ENCODE data around the gene NANS.
"Not testable (repeated sequence)": the region's sequence is repeated elsewhere in the genome, so short reads cannot be mapped to it uniquely, and the experiment has no call there.

The NANS gene

DNA sequence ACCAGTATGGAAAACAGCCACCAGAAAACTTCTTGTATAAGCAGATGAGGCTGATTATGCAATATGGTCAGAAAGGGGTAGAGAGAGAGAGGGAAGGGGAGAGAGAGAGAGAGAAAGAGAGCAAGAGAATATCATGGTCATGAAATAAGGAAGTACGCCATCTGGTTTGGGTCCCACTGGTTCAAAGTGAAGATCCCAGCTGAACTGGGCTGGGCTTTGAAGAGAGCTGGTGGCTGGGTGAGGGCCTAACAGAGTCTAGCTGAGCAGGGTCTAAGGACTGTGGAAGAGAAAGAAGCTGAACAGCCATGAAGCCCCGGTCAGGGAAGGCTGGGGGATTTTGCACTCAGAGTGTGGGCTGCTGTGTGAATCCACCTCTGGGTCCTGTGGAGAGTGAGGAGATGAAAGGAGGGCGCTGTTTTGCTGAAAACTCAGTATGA is 47.9 kb downstream of the NANS start:
- no peak for DNase-seq

DNA sequence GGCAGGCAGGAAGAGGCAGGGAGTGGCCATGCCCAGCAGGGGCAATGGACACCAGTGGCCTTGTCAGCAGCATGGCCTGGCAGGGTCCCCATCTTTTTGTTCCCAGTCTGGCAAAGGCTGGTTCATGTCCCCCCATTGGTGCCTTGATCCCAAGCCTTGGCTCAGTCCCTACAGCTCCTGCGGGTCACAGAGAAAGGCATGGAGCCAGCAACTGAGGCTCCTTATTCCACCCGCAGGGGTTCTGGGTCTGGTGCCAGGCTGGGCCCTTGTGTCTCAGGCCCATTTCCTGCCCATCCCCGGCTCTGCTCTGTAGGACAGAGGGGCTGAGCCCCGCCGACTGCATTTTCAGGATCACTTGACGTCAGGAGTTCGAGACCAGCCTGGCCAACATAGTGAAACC is 48.5 kb downstream of the NANS start:
- no peak for DNase-seq

DNA sequence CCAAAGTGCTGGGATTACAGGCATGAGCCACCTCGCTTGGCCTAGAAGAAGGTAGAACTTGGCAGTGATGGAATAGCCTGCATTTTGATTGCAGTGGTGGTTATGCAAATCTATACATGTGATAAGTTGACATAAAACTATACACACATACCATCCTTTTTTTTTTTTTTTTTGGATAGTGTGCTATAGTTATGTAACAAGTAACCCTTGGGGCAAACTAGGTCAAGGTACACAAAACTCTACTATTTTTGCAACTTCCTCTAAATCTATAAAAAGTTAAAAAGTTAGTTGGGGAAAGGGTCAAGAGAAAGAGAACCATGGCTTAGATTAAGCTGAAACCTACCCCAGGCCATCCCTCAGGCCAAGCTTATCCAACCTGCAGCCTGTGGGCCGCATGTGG is 51.4 kb downstream of the NANS start:
- DNase-seq: no peak

DNA sequence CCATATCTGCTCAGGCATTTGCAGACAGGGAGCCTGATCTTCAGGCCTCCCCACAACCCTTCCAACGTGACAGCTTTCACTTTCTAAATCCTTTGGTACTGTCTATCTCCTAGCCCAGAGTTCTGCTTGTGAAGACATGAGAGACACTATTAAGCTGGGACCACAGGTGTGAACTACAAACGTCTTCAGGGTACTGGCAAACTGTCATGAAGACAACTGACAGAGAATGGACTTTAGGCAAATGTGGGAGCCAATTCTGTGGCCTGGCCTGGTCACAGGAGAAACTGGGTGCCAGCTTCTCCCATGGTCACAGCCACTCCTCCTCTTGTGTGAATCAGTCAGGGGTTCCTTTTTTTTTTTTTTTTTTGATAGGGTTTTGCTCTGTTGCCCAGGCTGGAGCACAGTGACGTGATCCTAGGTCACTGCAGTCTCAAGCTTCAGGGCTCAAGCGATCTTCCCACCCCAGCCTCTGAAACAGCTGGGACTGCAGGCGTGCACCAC is 52.0 kb downstream of the NANS start:
- DNase-seq: no peak

DNA sequence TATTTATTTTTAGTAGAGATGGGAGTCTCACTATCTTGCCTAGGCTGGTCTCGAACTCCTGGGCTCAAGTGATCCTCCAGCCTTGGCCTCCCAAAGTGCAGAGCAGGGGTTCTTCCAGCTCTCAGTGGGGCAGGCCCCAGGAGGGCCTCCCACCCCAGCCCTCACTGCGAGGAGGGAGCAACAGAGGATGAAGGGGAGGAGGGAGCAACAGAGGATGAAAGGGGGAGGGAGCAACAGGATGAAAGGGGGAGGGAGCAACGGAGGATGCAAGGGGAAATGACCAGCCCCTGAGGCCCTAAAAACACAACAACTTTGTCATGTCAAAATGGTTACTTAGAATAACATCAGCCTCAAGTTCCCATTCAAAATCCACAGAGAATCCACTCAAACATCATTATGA is 52.5 kb downstream of the NANS start:
- DNase-seq: no peak

DNA sequence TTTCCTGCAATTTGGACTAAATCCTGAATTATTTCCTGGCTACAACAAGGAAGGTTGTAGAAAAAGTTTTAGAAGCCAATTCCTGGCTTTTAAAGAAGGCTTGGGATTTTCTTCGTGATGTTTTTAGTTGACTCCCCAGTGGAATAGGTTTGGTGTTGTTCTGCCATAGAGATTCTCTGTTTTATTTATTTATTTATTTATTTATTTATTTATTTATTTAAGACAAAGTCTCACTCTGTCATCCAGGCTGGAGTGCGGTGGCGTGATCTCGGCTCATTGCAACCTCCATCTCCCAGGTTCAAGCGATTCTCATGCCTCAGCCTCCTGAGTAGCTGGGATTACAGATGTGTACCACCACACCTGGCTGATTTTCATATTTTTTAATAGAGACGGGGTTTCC is 60.6 kb downstream of the NANS start:
- not testable (repeated sequence) for DNase-seq

DNA sequence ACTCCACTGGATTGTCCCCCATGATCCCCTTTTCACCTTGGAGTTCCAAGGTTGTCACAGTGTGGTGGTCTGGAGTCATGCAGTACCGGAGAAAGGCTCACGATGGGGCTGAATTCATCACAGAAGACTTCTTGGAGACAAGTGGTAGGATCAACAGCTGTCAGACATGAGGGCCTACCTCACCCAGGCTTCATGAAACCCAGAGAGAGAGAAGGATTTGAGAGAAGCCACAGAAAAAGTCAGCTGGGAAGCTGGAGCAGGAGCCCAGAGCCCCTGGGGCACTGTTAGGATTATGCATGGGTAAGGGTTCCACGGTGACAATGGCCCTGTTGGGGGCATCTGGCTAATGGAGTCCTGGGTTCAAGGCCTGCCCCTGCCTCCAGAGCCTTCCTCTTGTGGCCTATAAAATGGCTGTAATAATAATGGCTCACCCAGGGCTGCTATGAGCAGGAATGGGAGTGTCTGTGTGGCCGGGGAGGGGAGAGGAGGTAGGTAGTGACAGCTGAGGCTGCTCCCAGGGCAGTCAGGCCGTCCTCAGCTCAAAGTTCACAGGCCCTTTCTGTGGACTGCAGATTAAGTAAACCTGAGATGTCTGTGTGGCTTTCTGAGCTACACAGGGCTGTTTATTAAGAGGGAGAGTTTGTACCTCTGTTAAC is 61.6 kb downstream of the NANS start:
- peak; percentile 33 for DNase-seq

DNA sequence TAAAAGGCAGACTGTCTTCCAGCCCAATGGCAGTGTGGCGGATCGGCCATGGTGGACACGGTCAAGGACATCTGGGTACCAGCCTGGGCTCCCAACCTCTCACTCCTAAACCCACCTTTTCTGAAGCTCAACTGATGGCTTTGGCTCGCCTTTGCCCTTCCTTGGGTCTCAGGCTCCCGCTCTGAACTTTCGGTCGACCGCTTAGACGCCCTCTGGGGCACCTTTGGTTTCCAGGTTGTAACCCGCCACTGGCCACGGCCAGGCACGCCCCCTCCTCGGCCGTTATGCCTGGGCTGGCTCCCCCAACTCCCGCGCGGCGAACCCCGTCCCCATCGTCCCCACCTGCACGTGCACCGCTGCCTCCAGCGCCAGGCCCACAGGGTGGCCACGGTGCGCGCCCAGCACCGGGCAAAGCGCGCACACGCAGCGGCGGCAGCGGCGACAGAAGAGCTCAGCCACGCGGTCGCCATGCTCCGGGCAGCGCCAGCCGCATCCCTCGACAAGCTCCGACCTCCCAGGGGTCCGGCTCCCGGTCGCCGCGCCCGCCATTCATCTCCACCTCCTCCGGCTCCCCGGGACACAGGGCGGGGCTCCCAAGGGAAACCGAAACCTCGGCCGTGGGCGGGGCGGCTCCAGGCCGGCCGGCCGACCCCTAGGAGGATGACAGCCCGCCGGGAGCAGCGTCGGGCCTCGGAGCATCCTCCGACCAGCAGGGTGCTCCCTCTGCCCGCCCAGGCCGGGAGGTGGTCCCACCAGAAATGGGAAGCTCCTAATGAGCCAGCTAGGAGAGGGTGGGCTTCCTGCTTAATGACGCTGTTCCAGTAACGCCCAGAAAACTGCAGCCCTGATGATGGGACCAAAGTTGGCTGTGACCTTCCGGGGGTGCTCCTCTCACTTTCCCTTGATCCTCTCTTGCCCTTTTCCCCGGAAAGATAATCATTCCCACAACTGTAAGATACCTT is 62.4 kb downstream of the NANS start, which contains the start of gene TRIM14:
TRIM14 (minus strand) TSS at position 583 of the 962 bp plus-strand sequence; CDS start at position 549, 34 bp downstream.
- peak; percentile 41 for DNase-seq

DNA sequence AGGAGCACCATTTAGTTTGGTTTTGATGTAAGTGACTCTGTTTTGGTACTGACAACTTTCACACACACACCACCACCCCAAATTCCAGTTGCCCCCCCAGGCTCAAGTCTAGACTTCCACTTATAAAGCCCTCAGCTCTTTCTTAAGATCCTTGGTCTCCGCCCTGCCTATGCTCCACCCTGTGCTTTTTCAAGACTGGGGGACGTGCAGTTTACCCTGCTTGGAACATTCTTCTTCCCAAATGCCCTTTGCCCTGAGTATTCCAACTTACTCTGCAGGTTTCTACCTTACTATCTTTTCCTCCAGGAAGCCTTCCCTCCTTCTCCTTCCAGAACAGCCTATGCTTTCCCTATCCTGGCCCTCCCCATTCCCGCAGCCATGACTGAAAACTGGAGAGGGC is 63.9 kb downstream of the NANS start:
- no peak for DNase-seq

DNA sequence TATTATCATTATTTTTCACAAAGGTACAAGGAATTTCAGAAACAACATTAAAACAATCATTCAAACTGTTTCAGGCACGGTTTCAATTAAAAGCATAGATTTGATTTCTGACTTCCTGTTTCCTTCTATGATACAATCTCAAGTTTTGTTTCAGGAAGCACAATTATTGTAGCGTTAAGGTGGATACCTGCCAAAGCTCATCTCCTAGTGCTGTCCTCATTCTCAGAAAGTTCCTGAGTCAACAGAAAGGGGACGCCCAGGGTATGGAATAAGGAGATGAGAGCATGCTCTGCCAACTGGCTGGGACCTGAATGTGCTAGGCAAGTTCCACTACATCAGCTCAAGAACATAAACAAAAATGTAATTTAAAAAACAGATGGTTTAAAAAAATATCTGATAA is 64.5 kb downstream of the NANS start:
- no peak for DNase-seq

DNA sequence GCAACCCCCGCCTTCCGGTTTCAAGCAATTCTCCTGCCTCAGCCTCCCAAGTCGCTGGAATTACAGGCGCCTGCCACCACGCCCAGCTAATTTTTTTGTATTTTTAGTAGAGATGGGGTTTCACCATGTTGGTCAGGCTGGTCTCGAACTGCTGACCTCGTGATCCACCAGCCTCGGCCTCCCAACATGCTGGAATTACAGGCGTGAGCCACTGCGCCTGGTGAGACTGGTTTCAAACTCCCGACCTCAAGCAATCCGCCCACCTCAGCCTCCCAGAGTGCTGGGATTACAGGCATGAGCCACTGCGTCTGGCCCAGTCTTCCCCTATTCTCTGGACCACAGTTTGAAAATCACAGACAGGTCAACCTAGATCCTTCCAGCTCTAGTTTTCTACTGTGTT is 67.6 kb downstream of the NANS start:
- not testable (repeated sequence) for DNase-seq

DNA sequence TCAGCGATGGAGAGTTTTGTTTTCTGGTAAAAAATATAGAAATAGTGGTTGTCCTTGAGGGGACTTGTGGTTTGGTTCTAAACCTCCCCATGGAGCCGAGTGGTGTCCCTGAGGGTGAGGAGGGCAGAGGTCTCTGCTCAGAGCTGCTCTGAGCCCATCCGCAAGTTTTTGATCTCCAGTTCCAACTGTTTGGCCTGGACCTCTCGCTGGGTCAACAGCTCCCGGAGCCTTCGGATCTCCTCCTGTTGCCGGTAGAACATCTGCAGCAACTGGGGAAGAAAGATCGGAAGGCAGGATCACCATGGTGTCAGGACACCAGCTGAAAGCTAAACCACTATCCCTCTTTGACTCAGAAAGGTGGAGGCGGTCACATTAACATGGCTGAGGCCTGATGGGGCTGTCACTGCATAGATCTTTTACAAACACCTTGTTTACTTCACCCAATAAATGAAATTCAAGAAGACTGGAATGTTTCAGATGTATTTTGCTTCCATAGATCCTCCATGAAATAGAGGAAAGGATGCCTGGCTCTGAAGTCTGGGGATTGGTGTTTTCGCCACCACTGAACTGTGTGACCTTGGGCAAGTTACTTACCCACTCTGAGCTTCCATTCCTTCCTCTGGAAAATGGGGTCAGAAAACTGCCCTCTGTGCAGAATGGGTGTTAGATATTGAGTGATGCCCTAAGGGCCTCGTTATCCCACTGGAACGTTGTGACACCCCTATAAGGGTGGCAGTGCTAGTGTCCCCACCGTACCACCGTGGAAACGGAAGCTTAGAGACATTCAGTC is 68.3 kb downstream of the NANS start:
- no peak for DNase-seq

DNA sequence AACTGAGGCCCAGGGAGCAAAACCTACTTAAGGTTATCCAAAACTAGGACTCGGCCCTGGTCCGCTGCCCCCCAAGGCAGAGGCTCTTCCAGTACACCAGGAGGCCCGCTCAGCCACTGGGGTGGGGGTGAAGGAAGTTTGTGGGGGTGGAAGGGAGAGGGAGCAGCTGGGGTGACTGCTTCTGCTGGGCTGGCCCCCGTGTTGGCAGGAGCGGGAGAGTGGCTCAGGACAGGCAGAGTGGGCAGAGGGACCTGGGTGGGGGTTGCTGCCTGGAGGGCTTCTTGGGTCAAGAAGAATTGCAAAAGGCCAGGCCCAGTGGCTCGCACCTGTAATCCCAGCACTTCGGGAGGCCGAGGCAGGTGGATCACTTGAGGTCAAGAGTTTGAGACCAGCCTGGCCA is 70.7 kb downstream of the NANS start:
- DNase-seq: no peak

DNA sequence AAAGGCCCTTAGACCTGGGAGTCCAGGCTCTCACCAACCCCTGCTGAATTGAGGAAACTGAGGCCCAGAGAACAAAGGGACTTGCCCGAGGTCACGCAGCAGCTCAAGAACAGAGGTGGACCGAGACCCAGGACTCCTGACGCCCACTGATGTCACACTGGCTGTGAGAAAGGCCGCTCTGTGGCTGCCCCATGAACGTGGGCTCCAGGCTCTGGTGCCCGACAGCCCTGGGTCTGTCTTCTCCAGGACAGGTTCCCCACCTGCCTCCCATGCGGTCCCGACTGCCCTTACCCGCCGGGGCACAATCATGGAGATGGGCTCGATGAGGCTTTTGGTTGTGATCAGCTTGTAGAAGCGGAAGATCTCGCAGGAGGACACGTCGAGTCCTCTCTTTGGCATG is 71.8 kb downstream of the NANS start:
- DNase-seq: no peak

DNA sequence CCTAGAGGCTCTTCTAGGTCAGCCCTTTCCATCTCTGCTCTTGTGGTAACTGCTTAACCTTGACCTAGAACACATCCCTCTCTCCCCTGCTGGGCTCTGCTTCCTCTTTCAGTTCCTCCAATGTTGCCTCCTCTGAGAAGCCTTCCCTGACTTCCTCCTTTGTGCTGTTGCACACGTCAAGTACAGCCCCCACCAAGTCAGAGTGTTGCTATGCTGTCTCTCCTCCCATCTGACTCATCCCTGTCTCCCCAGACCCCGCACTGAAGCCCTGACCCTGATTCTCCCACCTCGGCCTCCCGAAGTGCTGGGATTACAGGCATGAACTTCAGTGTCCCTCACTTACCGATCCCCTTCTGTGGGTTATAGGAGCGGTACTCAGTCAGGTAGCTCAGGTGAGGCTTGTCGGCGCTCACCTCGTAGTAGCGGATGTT is 72.9 kb downstream of the NANS start:
- DNase-seq: no peak

DNA sequence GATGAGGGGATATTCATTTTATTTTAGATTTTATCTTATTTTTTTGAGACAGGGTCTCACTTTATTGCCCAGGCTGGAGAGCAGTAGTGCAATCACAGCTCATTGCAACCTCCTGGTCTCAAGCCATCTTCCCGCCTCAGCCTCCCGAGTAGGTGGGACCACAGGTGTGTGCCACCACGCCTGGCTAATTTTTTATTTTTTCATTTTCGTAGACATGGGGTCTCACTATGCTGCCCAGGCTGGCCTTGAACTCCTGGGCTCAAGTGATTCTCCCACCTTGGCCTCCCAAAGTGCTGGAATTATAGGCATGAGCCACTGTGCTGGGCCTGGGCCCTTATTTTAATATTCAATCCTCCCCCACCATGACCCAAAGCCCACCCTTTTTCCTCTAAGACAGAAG is 73.5 kb downstream of the NANS start:
- not testable (repeated sequence) for DNase-seq

DNA sequence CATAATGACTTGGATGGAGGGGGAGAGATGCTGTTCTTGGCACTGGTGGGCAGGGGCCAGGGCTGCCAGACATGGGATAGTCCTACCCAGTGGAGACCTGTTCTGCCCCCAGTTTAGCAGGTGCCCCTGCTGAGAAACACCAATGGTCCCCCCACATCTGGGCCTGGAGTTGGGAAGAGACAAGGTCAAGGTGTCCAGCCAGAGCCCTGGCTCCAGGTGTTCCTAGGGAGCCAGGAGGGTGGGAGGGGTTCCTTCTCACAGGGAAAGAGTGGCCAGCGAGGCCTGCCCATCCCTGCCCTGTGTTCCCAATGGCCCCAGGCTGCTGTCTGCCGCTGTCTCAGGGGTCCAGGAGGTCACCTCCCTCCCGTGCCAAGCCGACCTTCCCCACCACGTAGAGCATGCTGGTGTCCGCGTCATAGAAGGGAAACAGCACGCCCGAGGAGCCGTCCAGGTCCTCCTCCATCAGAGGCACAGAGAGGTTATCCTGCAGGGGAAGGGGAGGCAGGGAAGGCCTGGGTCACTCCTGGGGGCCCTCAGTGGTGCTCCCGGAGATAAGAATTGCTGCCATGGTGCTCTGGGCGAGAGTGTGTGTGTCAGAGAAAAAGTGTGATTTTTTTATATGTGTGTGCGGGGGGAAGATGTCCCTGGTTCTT is 74.2 kb downstream of the NANS start:
- no peak for DNase-seq

DNA sequence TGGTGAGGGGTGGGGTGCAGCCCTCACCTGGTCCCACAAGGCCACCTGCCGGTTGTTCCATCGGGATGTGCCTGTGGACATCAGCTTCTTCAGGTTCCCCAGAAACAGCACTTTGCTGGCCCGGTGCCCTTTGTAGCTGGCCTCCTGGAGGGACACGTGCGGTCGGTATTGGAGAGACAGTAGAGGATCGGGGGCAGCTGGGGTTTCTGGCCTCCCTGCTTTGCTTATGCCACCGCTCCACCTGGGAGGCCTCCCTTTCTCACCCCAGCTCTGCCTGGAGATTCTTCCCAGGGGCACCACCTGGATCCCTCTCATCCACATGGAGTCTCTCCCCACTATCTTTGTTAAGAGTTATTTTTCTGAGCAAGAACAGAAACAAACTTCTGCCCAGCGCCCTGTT is 75.6 kb downstream of the NANS start:
- no peak for DNase-seq

Measured in T-helper 9 cell (primary cell).